ENCODE results near the gene RBMS2. TPM values are rescaled to one million over a fixed set of nuclear protein-coding genes. Genes with fewer than 3 reads are reported as not detected.
A peak's percentile ranks its signal among the peaks of the same experiment; 100 is the strongest.

RBMS2 gene
- total and polyA plus RNA-seq, 9 donors, result 14.4 to 56.9 (median 36.6) TPM

GRCh38 chr12:56522411-56523193 is 982 bp downstream of the RBMS2 start:
- intact Hi-C loops (cut with DNase I), result loop anchor here in 1 of 4 donors (5.0 kb wide), 1 partner anchor 110 kb away; the partner anchor contains the start of gene BAZ2A
- Histone ChIP-seq H3K36me3 (no peaks in the 10 kb centered on the region), H3K27me3 (no peaks in the 10 kb centered on the region), H3K4me3 (peak overlapping the region; percentile 50), H3K9me3 (no peaks in the 10 kb centered on the region), H3K4me1 (ENCODE audit: insufficient read depth) (peaks cover 6% of the 10 kb centered on the region), H3K27ac (peak overlapping the region; percentile 26 to 84)
- 1 to 3% (median 2%) methylated on average over 4 of the region's 4 CpGs for WGBS, 3 donors
- DNase-seq, result no peak
- no peak for TF ChIP-seq EP300 (IDR thresholded peaks at IDR 0.05)
- TF ChIP-seq, protein P1, sequence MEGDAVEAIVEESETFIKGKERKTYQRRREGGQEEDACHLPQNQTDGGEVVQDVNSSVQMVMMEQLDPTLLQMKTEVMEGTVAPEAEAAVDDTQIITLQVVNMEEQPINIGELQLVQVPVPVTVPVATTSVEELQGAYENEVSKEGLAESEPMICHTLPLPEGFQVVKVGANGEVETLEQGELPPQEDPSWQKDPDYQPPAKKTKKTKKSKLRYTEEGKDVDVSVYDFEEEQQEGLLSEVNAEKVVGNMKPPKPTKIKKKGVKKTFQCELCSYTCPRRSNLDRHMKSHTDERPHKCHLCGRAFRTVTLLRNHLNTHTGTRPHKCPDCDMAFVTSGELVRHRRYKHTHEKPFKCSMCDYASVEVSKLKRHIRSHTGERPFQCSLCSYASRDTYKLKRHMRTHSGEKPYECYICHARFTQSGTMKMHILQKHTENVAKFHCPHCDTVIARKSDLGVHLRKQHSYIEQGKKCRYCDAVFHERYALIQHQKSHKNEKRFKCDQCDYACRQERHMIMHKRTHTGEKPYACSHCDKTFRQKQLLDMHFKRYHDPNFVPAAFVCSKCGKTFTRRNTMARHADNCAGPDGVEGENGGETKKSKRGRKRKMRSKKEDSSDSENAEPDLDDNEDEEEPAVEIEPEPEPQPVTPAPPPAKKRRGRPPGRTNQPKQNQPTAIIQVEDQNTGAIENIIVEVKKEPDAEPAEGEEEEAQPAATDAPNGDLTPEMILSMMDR (IDR thresholded peaks at IDR 0.05), result no peak

- no peak for DNase-seq
- Histone ChIP-seq H3K4me1 (ENCODE audit: insufficient read depth) (peaks cover 6% of the 10 kb centered on the region), H3K9me3 (no peaks in the 10 kb centered on the region), H3K4me3 (no peak overlapping the region), H3K27ac (no peak overlapping the region), H3K27me3 (no peaks in the 10 kb centered on the region), H3K36me3 (no peaks in the 10 kb centered on the region)
- no peak for TF ChIP-seq EP300 (IDR thresholded peaks at IDR 0.05)
- no peak for TF ChIP-seq POLR2A (IDR thresholded peaks at IDR 0.05)
- TF ChIP-seq, protein P1 (IDR thresholded peaks at IDR 0.05), result no peak
- intact Hi-C loops (cut with DNase I), result no loop called here
- 75 to 83% (median 83%) methylated on average over 1 of the region's 1 CpG for WGBS, 3 donors
These were observed 7.2 kb downstream of the RBMS2 start for GRCh38 chr12:56528846-56529245.

DNA sequence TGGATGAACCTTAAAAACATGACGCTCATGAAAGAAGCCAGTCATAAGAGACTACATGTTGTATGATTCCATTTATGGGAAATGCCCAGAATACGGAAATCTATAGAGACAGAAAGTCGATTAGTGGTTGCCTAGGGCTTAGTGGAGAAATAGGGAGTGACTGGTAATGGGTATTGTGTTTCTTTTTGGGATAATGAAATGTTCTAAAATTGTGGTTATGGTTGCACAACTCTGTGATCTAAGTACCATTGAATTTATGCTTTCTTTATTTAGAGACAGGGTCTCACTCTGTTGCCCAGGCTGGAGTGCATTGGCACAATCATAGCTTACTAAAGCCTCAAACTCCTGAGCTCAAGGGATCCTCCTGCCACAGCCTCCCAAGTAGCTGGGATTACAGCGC is 8.0 kb downstream of the RBMS2 start:
- Histone ChIP-seq H3K9me3 (no peaks in the 10 kb centered on the region), H3K4me1 (ENCODE audit: insufficient read depth) (peaks cover 6% of the 10 kb centered on the region), H3K27ac (no peak overlapping the region), H3K4me3 (no peak overlapping the region), H3K36me3 (no peaks in the 10 kb centered on the region), H3K27me3 (no peaks in the 10 kb centered on the region)
- TF ChIP-seq EP300 (IDR thresholded peaks at IDR 0.05) (no peak), POLR2A (IDR thresholded peaks at IDR 0.05) (no peak)
- TF ChIP-seq, protein P1 (IDR thresholded peaks at IDR 0.05), result no peak
- intact Hi-C loops (cut with DNase I), result no loop called here
- WGBS, 3 donors, result 94 to 96% (median 96%) methylated on average over 4 of the region's 4 CpGs
- DNase-seq, result no peak

GRCh38 chr12:56530390-56531055 is 8.9 kb downstream of the RBMS2 start:
- no peaks in the 10 kb centered on the region for H3K9me3 ChIP-seq
- peaks cover 6% of the 10 kb centered on the region for H3K4me1 ChIP-seq (ENCODE audit: insufficient read depth)
- WGBS, 3 donors, result 63 to 75% (median 73%) methylated on average over 7 of the region's 7 CpGs
- H3K27ac ChIP-seq, result no peak overlapping the region
- intact Hi-C loops (cut with DNase I), result no loop called here
- no peak overlapping the region for H3K4me3 ChIP-seq
- no peaks in the 10 kb centered on the region for H3K36me3 ChIP-seq
- TF ChIP-seq EP300 (IDR thresholded peaks at IDR 0.05) (no peak), POLR2A (IDR thresholded peaks at IDR 0.05) (no peak)
- TF ChIP-seq, protein P1 (IDR thresholded peaks at IDR 0.05), result no peak
- no peak for DNase-seq
- no peaks in the 10 kb centered on the region for H3K27me3 ChIP-seq
